ENCODE measurements around the gene CACNA1F.

Gene CACNA1F

DNA sequence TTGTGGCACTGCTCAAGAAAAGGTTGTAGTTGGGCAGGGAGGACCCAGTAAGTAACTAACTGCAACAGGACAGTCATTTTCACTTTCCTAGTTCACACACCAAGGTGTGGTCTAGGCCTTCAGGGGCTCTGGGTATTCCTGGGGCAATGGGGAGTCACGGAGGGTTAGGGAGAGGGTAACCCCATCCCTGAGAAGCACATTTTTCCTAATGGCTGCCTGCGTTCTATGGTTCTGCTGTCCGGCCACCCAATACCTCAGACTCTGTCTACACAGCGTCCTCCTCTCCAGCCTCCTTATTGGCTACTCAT is 35.5 kb upstream of the CACNA1F start:
- peaks cover 19% of the 10 kb centered on the region; the same call in 1 of the 2 replicates for H3K79me2 ChIP-seq (ENCODE audit: insufficient read depth, low read length)
- peaks cover 7% of the 10 kb centered on the region for H4K20me1 ChIP-seq (ENCODE audit: insufficient read depth, low read length, poor library complexity, severe bottlenecking)
- peak overlapping the region; percentile 86 for H3K4me3 ChIP-seq (ENCODE audit: low read length, poor library complexity, severe bottlenecking)
- no peak for TF ChIP-seq EZH2phosphoT487 (IDR thresholded peaks at IDR 0.05; ENCODE audit: borderline replicate concordance)
- TF ChIP-seq, protein P1, sequence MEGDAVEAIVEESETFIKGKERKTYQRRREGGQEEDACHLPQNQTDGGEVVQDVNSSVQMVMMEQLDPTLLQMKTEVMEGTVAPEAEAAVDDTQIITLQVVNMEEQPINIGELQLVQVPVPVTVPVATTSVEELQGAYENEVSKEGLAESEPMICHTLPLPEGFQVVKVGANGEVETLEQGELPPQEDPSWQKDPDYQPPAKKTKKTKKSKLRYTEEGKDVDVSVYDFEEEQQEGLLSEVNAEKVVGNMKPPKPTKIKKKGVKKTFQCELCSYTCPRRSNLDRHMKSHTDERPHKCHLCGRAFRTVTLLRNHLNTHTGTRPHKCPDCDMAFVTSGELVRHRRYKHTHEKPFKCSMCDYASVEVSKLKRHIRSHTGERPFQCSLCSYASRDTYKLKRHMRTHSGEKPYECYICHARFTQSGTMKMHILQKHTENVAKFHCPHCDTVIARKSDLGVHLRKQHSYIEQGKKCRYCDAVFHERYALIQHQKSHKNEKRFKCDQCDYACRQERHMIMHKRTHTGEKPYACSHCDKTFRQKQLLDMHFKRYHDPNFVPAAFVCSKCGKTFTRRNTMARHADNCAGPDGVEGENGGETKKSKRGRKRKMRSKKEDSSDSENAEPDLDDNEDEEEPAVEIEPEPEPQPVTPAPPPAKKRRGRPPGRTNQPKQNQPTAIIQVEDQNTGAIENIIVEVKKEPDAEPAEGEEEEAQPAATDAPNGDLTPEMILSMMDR (conservative IDR thresholded peaks at IDR 0.05; ENCODE audit: low read length), result no peak
- H3K4me2 ChIP-seq (ENCODE audit: low read depth, low read length, poor library complexity, severe bottlenecking), result peak overlapping the region; percentile 79
- H3K9me3 ChIP-seq (ENCODE audit: insufficient read depth, low read depth, low read length), result no peaks in the 10 kb centered on the region
- no peaks in the 10 kb centered on the region for H3K36me3 ChIP-seq (ENCODE audit: insufficient read depth, low read length)
- H3K9me2 ChIP-seq (replicated peaks; ENCODE audit: low read depth, low read length), result no peaks in the 10 kb centered on the region
- H3F3A ChIP-seq (ENCODE audit: low read depth), result no peaks in the 10 kb centered on the region
- no peaks in the 10 kb centered on the region for H3K27me3 ChIP-seq (ENCODE audit: insufficient read depth, low read length, poor library complexity, severe bottlenecking)
- peaks cover 20% of the 10 kb centered on the region for H3K4me1 ChIP-seq (ENCODE audit: insufficient read depth, low read length, poor library complexity, severe bottlenecking)
- peak overlapping the region; percentile 69; the same call in 1 of the 2 replicates for H2AFZ ChIP-seq (ENCODE audit: low read length)
- H3K9ac ChIP-seq (ENCODE audit: low read depth, low read length, poor library complexity, severe bottlenecking), result peak overlapping the region; percentile 87

DNA sequence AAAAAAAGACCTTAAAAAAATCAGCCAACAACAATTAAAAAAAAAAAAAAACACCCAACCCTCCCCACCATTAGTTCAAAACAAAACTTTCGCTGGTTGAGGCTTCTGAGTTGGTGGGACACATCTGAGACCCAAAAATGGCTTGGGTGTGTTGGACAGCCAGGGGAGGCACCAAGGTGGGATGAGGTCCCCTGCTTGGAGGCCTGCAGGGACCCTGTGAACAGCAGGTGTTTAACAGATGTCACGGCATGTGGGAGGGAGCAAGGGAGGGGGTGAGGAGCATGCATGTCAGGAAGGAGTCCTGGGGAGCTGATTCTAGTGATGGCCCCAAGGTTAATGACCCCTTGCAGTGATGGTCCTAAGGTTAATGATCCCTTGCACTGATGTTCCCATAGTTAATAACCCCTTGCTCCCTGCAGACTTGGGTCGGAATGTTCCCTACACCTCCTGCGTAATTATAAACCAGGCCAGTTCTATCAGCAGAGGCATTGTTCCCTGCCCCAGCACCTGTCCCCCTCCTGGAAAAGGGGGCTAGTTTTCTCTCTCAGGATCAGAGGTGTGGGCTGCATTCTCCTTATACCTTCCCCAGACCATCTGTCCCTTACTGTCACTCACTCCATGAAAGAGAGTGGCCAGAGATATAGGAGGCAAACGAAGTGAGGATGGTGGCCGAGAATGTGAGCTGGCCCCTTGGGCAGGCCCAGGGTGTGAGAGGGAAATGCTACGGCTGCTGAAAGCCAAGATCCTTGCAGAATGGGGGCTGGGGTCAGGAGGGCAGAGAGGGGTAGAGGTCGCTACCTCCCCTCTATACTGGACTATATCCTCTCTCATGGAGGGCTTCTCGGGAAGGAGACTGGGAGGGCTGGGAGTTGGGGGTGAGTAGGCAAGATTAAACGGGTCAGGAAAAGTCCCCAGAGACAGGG is 33.6 kb upstream of the CACNA1F start:
- H3K27me3 ChIP-seq (ENCODE audit: insufficient read depth, low read length, poor library complexity, severe bottlenecking), result no peaks in the 10 kb centered on the region
- H3F3A ChIP-seq (ENCODE audit: low read depth), result no peaks in the 10 kb centered on the region

DNA sequence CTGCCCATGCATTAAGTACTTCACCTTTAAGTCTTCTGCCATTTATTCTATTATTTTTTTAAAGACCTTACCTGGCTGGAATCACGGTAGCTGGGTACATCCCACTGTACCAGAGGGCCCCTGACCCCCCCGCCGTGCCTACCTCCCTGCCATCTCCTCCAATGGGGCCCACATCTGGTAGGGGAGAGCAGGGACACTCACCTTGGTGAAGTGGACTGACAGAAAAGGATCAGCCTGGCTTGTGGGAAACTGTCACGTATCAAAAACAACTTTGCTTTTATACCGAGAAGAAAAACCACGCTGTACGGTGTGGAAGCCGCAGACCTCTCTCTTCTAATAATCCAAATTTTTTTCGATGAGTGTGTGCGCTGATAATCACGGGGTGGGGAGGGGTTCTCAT is 31.3 kb upstream of the CACNA1F start, which contains the start of gene FOXP3:
Gene FOXP3 (minus strand): TSS at position 251 of the 400 bp plus-strand sequence. CDS start 6,205 bp downstream, outside the sequence.
- Histone ChIP-seq H3K36me3 (ENCODE audit: insufficient read depth, low read length) (no peaks in the 10 kb centered on the region), H3K9me3 (ENCODE audit: insufficient read depth, low read depth, low read length) (no peaks in the 10 kb centered on the region), H3K4me3 (ENCODE audit: low read length, poor library complexity, severe bottlenecking) (no peak within 1 kb of the TSS), H3K27me3 (ENCODE audit: insufficient read depth, low read length, poor library complexity, severe bottlenecking) (no peaks in the 10 kb centered on the region), H3K4me1 (ENCODE audit: insufficient read depth, low read length, poor library complexity, severe bottlenecking) (no peaks in the 10 kb centered on the region), H2AFZ (ENCODE audit: low read length) (no peak within 1 kb of the TSS), H3K9me2 (replicated peaks; ENCODE audit: low read depth, low read length) (no peaks in the 10 kb centered on the region), H4K20me1 (ENCODE audit: insufficient read depth, low read length, poor library complexity, severe bottlenecking) (no peaks in the 10 kb centered on the region), H3K79me2 (ENCODE audit: insufficient read depth, low read length) (no peaks in the 10 kb centered on the region), H3F3A (ENCODE audit: low read depth) (no peaks in the 10 kb centered on the region), H3K9ac (ENCODE audit: low read depth, low read length, poor library complexity, severe bottlenecking) (no peak within 1 kb of the TSS), H3K4me2 (ENCODE audit: low read depth, low read length, poor library complexity, severe bottlenecking) (no peak within 1 kb of the TSS)
- TF ChIP-seq EZH2phosphoT487 (IDR thresholded peaks at IDR 0.05; ENCODE audit: borderline replicate concordance), result no peak
- TF ChIP-seq, protein P1 (conservative IDR thresholded peaks at IDR 0.05; ENCODE audit: low read length), result no peak

More for the DNA sequence above, 33.6 kb upstream of the CACNA1F start:
- no peak overlapping the region for H3K4me2 ChIP-seq (ENCODE audit: low read depth, low read length, poor library complexity, severe bottlenecking)
- H2AFZ ChIP-seq (ENCODE audit: low read length), result no peak overlapping the region
- H3K9ac ChIP-seq (ENCODE audit: low read depth, low read length, poor library complexity, severe bottlenecking), result no peak overlapping the region
- no peaks in the 10 kb centered on the region for H3K9me2 ChIP-seq (replicated peaks; ENCODE audit: low read depth, low read length)
- H3K36me3 ChIP-seq (ENCODE audit: insufficient read depth, low read length), result no peaks in the 10 kb centered on the region
- H3K4me1 ChIP-seq (ENCODE audit: insufficient read depth, low read length, poor library complexity, severe bottlenecking), result peaks cover 9% of the 10 kb centered on the region
- peaks cover 18% of the 10 kb centered on the region; the same call in 1 of the 2 replicates for H3K79me2 ChIP-seq (ENCODE audit: insufficient read depth, low read length)
- H4K20me1 ChIP-seq (ENCODE audit: insufficient read depth, low read length, poor library complexity, severe bottlenecking), result peaks cover 2% of the 10 kb centered on the region
- TF ChIP-seq, protein P1 (conservative IDR thresholded peaks at IDR 0.05; ENCODE audit: low read length), result no peak
- TF ChIP-seq EZH2phosphoT487 (IDR thresholded peaks at IDR 0.05; ENCODE audit: borderline replicate concordance), result no peak
- no peak overlapping the region for H3K4me3 ChIP-seq (ENCODE audit: low read length, poor library complexity, severe bottlenecking)
- no peaks in the 10 kb centered on the region for H3K9me3 ChIP-seq (ENCODE audit: insufficient read depth, low read depth, low read length)
